NCI-H345 (cell line): Measurements from ENCODE around the gene P2RY14.
A peak's percentile ranks its signal among the peaks of the same experiment; 100 is the strongest.
"Not testable (repeated sequence)": the region's sequence is repeated elsewhere in the genome, so short reads cannot be mapped to it uniquely, and the experiment has no call there.

Source experiments
- DNase-seq: peaks from one replicate; lab custom pipeline; 2025; lab: John Stamatoyannopoulos, UW

P2RY14 gene

GRCh38 chr3:151178208-151178845 lies 100.0 kb downstream of the P2RY14 start:
- DNase-seq = no peak

- no peak for DNase-seq
These were observed 102.4 kb downstream of the P2RY14 start for GRCh38 chr3:151175952-151176351.

GRCh38 chr3:151174351-151174750 lies 104.0 kb downstream of the P2RY14 start:
- DNase-seq = no peak

- no peak for DNase-seq
These were observed 107.1 kb downstream of the P2RY14 start for GRCh38 chr3:151171145-151171757.

GRCh38 chr3:151169948-151170679 lies 108.2 kb downstream of the P2RY14 start:
- not testable (repeated sequence) for DNase-seq

GRCh38 chr3:151169262-151169947 lies 108.9 kb downstream of the P2RY14 start:
- DNase-seq = no peak

GRCh38 chr3:151168269-151169094 lies 109.9 kb downstream of the P2RY14 start:
- peak; percentile 25 for DNase-seq

GRCh38 chr3:151166161-151166560 lies 112.2 kb downstream of the P2RY14 start:
- DNase-seq = no peak

GRCh38 chr3:151165226-151165625 lies 113.1 kb downstream of the P2RY14 start:
- DNase-seq = no peak
